ENCODE measurements around the gene AGTRAP.

AGTRAP gene

GRCh38 chr1:11735854-11736745 lies at the start of gene AGTRAP:
Gene AGTRAP, plus strand, starts transcription at chr1:11736136. Its CDS starts 73 bp downstream, at chr1:11736209.
- H3K27me3 ChIP-seq (ENCODE audit: insufficient read depth, low read depth) = no peaks in the 10 kb centered on the region
- H3K4me1 ChIP-seq (ENCODE audit: low read depth, poor library complexity, severe bottlenecking) = peaks cover 18% of the 10 kb centered on the region
- H3K27ac ChIP-seq = peak within 1 kb of the TSS; percentile 35
- H3K4me2 ChIP-seq = peak within 1 kb of the TSS; percentile 62
- H2AFZ ChIP-seq (ENCODE audit: low read depth) = peak within 1 kb of the TSS; percentile 56
- peak within 1 kb of the TSS; percentile 82 for H3K4me3 ChIP-seq (IDR thresholded peaks at IDR 0.05; ENCODE audit: insufficient read depth, low read depth, low read length)
- no peaks in the 10 kb centered on the region for H4K20me1 ChIP-seq (ENCODE audit: insufficient read depth)
- H3K79me2 ChIP-seq (ENCODE audit: insufficient read depth, low read depth) = no peaks in the 10 kb centered on the region
- H3K36me3 ChIP-seq (ENCODE audit: insufficient read depth) = no peaks in the 10 kb centered on the region
- TF ChIP-seq, protein P1, sequence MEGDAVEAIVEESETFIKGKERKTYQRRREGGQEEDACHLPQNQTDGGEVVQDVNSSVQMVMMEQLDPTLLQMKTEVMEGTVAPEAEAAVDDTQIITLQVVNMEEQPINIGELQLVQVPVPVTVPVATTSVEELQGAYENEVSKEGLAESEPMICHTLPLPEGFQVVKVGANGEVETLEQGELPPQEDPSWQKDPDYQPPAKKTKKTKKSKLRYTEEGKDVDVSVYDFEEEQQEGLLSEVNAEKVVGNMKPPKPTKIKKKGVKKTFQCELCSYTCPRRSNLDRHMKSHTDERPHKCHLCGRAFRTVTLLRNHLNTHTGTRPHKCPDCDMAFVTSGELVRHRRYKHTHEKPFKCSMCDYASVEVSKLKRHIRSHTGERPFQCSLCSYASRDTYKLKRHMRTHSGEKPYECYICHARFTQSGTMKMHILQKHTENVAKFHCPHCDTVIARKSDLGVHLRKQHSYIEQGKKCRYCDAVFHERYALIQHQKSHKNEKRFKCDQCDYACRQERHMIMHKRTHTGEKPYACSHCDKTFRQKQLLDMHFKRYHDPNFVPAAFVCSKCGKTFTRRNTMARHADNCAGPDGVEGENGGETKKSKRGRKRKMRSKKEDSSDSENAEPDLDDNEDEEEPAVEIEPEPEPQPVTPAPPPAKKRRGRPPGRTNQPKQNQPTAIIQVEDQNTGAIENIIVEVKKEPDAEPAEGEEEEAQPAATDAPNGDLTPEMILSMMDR (conservative IDR thresholded peaks at IDR 0.05; ENCODE audit: low read depth, low read length) = no peak
- H3K9ac ChIP-seq = peak within 1 kb of the TSS; percentile 57

DNA sequence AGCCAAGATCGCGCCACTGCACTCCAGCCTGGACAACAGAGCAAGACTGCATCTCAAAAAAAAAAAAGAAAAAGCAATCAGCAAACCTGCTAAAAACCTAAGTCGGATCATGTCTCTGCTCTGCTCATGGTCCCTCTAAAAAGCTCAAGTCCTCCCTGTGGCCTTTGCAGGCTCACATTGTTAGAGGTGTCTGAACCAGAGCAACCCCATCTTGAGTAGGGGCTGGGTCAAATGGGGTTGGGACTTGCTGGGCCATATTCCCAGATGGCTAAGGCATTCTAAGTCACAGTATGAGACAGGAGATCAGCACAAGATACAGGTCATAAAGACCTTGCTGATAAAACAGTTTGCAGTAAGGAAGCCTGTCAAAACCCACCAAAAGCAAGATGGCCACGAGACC lies 47.4 kb upstream of the AGTRAP start:
- TF ChIP-seq, protein P1 (conservative IDR thresholded peaks at IDR 0.05; ENCODE audit: low read depth, low read length) = no peak
- H3K36me3 ChIP-seq (ENCODE audit: insufficient read depth) = no peaks in the 10 kb centered on the region
- no peak overlapping the region for H3K27ac ChIP-seq
- peaks cover 53% of the 10 kb centered on the region for H3K27me3 ChIP-seq (ENCODE audit: insufficient read depth, low read depth)
- no peak overlapping the region for H2AFZ ChIP-seq (ENCODE audit: low read depth)
- H3K9ac ChIP-seq = no peak overlapping the region
- H4K20me1 ChIP-seq (ENCODE audit: insufficient read depth) = no peaks in the 10 kb centered on the region
- no peaks in the 10 kb centered on the region for H3K4me1 ChIP-seq (ENCODE audit: low read depth, poor library complexity, severe bottlenecking)
- no peaks in the 10 kb centered on the region for H3K79me2 ChIP-seq (ENCODE audit: insufficient read depth, low read depth)
- H3K4me3 ChIP-seq (IDR thresholded peaks at IDR 0.05; ENCODE audit: insufficient read depth, low read depth, low read length) = no peak overlapping the region
- no peak overlapping the region for H3K4me2 ChIP-seq

- Histone ChIP-seq H3K79me2 (ENCODE audit: insufficient read depth, low read depth) (no peaks in the 10 kb centered on the region), H3K9ac (no peak overlapping the region)
Observed at GRCh38 chr1:11690397-11691301, 45.3 kb upstream of the AGTRAP start.

DNA sequence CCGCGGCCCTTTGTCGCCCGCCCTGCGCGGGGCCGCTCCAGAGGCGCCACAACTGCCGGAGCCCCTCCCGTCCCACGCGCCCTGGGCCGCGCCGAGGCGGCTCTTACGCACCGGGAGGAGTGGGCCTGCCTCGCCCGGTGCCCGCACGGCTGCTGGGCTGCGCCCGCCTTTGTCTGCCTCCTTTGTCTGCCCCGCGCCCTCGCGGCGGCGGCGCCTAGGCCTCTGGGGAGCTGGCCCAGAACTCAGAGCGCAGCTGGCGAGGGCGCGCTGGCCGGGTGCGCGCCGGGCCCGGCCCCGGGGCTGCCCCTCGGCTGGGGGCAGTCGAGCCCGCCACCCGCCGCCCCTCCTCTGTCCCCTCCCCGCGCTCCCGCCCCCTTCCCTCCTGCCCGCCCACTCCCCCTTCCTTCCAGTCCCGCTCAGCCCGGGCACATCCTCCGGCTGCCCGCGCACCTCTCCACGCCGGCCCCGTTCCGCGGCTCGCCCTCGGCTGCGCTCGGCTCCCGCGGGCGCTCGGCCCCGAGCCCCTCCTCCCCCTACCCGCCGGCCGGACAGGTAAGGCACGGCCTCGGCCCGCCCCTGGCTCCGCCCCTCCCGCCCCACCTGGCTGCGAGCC lies 44.5 kb upstream of the AGTRAP start, which contains the start of gene DRAXIN:
Gene DRAXIN, plus strand, starts transcription at position 409 of the 613 bp plus-strand sequence. CDS start 14,549 bp downstream, outside the sequence.
- Histone ChIP-seq H2AFZ (ENCODE audit: low read depth) (no peak within 1 kb of the TSS), H3K9ac (no peak within 1 kb of the TSS), H3K27me3 (ENCODE audit: insufficient read depth, low read depth) (peaks cover 68% of the 10 kb centered on the region), H3K27ac (no peak within 1 kb of the TSS), H3K4me3 (IDR thresholded peaks at IDR 0.05; ENCODE audit: insufficient read depth, low read depth, low read length) (no peak within 1 kb of the TSS), H3K36me3 (ENCODE audit: insufficient read depth) (no peaks in the 10 kb centered on the region), H3K79me2 (ENCODE audit: insufficient read depth, low read depth) (no peaks in the 10 kb centered on the region), H4K20me1 (ENCODE audit: insufficient read depth) (no peaks in the 10 kb centered on the region), H3K4me1 (ENCODE audit: low read depth, poor library complexity, severe bottlenecking) (no peaks in the 10 kb centered on the region), H3K4me2 (no peak within 1 kb of the TSS)
- TF ChIP-seq, protein P1 (conservative IDR thresholded peaks at IDR 0.05; ENCODE audit: low read depth, low read length) = no peak

More at GRCh38 chr1:11690397-11691301, 45.3 kb upstream of the AGTRAP start:
- Histone ChIP-seq H4K20me1 (ENCODE audit: insufficient read depth) (no peaks in the 10 kb centered on the region), H3K4me2 (no peak overlapping the region), H3K4me1 (ENCODE audit: low read depth, poor library complexity, severe bottlenecking) (no peaks in the 10 kb centered on the region), H3K36me3 (ENCODE audit: insufficient read depth) (no peaks in the 10 kb centered on the region), H3K27ac (no peak overlapping the region), H2AFZ (ENCODE audit: low read depth) (no peak overlapping the region), H3K27me3 (ENCODE audit: insufficient read depth, low read depth) (peaks cover 67% of the 10 kb centered on the region), H3K4me3 (IDR thresholded peaks at IDR 0.05; ENCODE audit: insufficient read depth, low read depth, low read length) (no peak overlapping the region)
- TF ChIP-seq, protein P1 (conservative IDR thresholded peaks at IDR 0.05; ENCODE audit: low read depth, low read length) = no peak

Data from KMS-11 (cell line).